NCI-H1048 (cell line): ENCODE results near the gene CAPG.
"Not testable (repeated sequence)": the region's sequence is repeated elsewhere in the genome, so short reads cannot be mapped to it uniquely, and the experiment has no call there.

ENCODE experiments used
- DNase-seq: peaks from one replicate; lab custom pipeline; 2025; lab: John Stamatoyannopoulos, UW

CAPG gene, protein sequence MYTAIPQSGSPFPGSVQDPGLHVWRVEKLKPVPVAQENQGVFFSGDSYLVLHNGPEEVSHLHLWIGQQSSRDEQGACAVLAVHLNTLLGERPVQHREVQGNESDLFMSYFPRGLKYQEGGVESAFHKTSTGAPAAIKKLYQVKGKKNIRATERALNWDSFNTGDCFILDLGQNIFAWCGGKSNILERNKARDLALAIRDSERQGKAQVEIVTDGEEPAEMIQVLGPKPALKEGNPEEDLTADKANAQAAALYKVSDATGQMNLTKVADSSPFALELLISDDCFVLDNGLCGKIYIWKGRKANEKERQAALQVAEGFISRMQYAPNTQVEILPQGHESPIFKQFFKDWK

DNA sequence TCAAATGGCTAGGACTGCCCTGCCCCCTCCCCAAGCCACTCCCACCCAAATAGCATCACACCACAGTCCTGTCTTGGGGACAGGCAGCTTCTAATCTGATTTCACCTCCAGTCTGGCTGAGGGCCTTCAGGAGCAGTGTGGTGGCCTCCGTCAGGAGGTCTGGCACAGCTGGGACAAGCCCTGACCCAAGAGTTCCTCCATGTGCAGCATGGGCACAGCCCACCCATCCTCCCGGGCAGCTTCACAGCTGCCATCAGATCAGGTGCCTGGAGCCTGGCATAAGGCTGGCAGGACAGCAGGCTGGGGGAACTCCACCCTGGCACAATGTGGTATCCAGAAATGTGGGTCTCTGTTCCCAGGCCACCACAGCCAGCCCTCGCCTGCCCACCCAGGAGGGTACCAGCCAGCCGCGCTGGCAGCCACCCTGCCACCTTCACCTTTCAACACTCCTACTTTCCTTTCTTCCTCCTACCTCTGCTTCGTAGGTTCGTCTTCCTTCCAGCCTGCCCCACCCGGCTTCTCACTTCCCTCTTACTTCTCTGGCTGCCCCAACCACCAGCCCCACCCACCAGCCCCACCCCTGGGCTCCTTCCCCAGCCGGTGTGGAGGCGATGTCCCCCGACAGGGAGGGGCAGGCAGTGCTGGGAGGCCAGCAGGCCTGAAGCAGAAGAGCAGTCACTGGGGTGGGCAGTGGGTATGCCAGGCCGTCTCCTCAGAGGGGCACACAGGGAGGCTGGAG, at the start of gene CAPG:
CAPG (minus strand) TSS at position 522 of the 739 bp plus-strand sequence. CDS start 8,221 bp downstream, outside the sequence.
- no peak for DNase-seq

DNA sequence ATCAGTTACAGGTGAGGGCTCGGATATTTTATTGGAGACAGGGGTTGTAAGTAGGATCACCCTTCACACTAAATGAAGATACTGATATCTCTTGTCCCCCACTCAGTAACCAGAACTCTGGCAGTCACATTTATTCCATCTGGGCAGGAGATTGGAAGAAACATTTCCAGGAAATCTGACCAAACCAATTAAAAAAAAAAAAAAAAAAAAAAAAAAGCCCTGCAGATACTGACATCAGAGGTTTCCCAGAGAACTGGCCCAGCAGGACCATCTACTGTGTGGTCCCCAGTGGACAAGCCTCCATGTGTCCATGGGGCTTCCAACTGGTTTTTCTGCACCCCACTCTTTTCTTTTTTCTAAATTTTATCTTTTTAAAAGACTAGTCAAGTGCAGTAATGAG, 49.6 kb upstream of the CAPG start:
- no peak for DNase-seq

DNA sequence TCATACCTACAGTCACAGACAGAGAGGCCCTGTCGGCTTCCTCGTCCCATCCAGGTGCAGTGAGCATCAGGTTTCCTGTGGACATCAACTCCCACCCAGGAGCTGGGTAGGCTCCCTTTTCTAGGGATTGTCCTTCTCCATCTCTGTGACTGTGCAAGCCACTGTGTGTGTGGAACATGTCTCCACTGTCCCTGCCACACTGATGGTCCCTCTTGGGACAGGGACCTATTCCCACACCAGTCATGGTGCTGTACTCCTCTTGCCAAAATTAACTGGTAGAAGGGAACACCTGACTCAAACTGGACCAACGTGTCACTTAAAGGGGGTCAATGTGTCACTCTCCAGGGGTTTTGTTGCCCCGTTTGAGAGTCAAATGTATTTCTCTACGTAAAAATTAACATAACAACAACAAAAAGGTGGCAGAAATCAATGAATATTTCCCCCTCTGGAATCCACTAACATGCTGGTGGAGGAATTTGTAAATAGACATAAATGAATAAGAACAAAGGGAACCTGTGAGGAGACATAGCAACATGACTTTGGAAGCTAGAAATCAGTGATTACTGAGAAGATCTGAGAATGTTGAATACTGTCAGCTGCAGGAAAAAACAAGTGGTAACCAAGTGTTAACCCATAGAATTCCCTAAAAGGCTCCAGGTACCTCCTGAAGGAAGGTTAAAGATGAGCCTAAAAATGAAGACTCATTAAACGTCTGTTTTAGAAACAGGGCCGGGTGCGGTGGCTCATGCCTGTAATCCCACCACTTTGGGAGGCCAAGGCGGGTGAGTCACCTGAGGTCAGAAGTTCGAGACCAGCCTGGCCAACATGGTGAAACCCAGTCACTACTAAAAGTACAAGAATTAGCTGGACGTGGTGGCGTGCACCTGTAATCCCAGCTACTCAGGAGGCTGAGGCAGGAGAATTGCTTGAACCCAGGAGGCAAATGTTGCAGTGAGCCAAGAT, 48.7 kb upstream of the CAPG start:
- no peak for DNase-seq

DNA sequence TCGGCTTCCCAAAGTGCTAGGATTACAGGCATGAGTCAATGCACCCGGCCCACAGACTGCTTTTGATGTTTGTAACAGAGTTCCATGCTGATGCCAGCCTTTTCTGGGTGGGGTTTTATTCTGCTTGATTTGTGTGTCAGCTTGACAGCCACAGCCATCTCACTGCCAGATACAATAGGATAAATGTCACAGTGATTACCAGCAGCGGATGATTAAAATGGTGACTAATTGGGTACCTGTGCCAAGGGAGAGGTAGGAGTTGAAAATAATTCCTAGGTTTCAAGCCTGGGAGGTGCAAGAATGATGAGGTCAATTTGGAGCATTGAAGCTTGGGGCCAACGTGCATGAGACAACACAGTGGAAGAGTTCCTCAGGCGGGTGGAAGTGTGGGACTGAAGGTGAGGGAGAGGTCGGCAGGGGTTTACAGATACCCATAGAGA, 47.7 kb upstream of the CAPG start:
- no peak for DNase-seq

DNA sequence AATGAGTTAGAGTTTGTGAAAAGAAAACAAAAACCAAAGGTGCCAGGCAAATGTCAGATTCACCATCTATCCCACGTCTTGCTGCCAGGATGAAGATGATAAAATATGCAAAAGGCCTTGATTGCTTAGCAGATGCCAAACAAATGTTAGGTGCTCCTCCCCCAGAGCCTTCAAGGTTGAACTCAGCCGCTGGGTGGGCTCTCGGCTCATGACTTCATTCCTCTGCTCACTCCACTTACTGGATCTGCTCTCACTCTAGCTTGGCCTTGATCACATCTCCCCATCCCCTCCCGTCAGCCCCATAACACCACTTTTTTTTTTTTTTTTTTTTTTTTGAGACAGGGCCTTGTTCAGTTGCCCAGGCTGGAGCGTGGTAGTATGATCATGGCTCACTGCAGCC, 46.9 kb upstream of the CAPG start:
- DNase-seq = no peak

DNA sequence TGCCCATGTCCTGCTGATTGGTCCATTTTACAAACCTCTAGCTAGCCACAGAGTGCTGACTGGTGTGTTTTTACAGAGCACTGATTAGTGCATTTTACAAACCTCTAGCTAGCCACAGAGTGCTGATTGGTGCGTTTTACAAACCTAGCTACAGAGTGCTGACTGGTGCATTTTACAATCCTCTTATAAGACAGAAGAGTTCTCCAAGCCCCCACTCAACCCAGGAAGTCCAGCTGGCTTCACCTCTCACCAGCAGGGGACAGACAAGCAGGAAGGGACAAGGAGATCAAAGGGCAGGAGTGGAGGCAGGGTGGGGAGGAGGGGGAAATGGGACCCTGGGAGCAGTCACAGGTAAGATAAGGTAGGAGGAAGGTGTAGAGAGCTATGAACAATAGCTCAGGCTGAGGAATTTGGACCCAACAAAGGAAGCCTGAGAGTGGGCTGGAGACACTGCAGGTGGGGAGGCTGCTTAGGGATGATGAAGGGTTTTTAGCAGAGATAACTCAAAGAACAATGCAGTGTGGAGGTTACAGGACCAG, 45.5 kb upstream of the CAPG start:
- DNase-seq = no peak

DNA sequence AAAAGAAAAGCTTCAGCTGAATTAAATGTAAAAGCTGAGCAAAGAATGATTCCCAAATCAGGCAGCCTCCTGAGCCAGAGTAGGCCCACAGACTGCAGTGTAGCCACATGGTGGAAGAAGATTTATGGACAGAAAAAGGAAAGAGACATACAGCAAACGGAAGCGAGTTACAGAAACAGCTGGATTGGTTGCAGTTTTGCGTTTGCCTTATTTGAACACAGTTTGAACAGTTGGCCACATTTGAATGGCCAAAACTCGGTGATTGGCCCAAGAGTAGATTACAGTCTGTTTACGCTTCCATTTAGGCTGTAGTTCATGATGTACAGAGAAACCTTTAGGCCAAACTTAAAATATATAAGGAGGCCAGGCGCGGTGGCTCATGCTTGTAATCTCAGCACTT, 43.4 kb upstream of the CAPG start:
- no peak for DNase-seq

DNA sequence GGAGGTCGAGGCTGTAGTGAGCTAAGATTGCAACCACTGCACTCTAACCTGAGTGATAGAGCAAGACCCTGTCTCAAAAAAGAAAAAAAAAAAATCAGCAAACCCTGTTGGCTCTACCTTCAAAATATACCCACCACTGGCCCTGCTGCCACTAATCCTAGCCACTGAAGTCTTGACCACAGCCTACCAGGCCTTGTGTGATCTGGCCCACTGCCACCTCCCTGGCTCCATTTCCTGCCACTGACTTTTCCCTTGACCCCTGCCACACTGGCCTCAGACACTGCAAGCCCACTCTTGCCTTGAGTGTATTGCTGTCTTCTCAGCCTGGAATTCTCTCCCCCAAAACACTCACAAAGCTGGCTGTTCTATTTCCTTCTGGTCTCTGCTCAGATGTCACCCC, 42.1 kb upstream of the CAPG start:
- DNase-seq = no peak

DNA sequence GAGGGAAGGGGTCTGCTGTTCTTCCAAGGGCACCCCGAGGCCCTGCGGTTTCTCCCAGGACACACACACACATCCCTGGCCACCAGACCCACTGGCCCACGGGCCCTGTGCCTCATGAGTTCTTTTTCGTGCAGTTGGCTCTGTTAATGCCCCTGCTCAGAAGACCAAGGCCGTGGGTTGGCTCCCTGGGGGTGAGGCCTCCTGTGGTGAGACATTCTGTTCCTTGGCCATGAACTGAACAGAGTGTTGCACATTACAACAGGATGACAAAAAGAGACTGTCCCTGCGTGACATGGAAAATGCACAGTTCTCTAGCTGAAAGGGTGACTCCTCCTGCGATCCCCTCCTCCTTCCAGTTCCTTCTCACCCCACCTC, 39.0 kb upstream of the CAPG start:
- no peak for DNase-seq

DNA sequence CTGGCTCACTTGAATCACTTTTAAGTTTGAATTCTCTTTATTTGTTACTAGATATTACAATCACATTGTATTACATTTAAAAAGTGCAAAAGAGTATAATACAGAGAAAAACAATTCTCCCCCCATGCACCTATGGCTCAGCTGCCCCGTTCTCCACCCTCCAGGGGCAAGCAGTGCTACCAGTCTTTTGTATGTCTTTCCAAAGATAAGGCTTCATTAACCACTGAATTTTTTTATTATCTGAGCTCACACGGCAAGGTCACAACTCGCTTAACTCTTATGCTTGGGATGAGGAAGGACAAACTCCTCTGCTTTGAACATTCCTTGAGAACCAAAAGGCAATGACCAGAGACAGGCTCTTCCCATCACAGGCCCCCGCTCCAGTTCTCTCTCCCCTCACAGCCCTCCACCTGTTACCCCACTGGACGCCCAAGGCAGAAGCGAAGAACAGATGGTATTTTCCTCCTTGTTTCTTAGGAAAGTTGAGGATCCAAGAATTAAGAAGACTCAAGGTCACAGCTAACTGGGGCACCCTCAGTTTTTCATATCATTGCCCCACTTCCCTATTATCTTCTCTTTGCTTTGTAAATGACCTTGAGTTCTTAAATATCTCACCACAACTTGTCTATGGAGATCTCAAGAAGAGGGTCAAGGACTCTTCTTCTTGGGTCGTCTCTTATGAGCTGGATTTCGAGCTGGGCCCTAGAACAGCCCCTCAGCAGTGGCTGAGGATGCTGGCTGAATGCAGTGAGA, 38.5 kb upstream of the CAPG start:
- no peak for DNase-seq

DNA sequence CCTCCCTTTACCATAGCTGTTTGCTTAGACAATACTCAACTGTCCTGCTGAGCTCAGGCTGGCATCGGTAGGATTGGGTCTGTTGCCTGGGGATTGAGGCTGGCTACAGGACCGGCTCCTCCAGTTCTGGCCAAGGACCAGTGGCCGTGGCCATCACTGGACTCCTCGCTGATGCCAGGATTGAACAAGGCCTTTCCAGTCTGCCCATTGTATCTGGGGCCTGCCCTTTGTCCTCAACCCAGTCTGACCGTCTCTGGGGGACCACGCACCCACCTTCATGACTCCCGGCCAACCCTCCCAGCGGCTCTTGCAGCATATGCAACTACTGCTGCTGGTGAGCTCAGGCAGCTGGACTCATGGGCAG, 37.0 kb upstream of the CAPG start:
- no peak for DNase-seq

DNA sequence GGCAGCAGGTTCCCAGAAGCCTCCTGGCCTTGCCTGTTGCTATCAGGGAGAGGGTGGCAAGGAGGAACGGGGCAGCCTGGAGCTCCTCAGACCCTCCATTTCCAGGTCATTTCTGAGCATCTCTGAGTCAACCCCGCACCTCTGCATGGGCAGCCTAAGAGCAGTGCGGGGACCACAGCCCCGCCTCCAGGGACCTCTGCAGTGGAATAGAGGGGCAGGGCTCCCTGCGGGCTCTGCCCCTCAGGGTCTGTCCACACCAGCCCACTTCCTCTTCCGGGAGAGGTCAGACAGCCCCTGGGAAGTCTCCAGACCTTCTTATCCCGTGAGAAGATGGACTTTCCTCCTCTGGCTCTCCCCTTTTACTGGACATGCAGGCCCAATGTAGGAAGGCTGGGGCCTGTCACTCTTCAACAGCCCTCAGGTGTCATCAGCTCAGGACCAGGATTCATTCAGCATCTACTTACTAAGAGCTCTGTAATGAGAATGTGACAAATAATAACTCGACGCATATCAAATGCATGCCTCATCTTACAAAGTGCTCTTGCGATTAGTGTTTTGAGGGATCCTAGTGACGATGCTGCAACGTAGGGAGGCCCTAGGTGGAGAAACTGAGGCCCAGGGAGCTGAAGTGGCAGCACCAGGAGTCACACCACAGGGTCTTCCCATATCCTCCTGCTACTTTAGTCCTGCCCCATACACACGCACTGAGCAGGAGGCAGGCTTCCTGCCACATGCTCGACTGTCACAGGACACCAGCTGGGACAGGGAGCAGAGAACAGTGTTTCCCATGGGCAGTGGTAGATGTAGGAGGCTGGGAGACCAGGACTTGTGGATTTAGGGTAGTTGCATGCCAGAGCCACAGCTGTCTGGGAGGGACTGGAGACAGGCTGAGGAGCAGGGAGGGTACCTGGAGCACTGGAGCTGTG, 36.4 kb upstream of the CAPG start:
- DNase-seq = no peak

DNA sequence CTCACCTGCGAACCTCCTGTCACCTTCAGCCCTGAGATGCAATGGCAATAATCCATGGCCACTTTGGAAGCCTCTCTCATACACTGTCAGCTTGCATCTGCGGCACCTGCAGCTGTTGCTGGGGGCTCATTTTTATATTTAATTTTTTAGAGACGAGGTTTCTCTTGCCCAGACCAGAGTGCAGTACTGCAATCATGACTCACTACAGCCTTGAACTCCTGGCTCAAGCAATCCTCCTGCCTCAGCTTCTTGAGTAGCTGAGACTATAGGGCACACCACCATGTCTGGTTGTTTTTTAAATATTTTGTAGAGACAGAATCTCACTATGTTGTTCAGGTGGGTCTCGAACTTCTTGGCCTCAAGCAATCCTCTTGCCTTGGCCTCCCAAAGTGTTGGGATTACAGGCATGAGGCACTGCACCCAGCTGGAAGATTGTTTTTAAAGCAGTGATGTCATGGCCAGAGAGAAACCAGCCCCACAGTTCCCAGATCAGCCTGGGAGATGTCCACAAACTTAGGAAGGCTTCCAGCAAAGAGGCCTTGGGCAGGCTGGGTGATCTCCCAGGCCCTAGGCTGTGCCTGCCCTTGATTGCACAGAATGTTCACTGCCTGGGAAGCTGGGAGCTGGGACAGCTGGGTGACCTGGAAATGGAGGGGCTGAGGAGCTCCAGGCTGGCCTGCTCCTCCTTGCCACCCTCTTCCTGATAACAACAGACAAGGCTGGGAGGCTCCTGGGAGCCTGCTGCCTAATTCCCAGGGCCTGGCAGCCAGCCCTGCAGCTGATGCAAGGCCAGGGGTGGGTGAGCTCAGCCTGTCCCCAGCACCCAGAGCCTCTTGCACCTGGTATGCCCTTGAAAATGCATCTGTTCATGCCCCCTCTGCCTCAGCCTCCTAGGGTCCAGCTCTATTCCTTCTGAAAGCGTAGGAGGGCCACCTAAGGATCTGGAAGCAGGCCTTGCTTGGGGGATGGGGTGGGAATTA, 35.4 kb upstream of the CAPG start:
- no peak for DNase-seq

DNA sequence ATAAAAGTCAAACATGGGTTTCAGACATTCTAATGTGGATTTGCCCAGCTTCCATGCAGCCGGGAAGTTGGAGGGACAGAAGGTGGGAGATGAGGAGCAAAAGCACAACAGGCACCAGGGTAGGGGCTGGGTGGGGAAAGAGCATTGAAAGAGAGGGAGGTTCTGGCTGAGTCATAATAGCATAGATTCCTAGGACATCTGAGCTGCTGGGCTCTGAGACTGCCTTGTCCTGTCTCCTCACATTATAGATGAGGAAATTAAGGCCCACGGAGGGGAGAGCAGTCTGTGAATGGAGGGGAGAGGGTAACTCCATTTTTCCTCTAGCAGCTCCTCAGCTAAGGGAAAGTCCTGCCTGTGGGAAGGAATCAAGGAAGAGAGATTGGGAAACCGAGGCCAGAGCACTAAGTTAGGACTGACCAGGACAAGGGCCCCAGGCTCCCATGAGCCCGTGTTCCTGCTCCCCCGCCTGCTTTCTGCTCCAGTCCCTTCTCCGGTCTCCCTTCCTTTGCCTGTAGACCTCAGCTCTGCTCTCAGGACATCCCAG, 34.5 kb upstream of the CAPG start:
- no peak for DNase-seq

DNA sequence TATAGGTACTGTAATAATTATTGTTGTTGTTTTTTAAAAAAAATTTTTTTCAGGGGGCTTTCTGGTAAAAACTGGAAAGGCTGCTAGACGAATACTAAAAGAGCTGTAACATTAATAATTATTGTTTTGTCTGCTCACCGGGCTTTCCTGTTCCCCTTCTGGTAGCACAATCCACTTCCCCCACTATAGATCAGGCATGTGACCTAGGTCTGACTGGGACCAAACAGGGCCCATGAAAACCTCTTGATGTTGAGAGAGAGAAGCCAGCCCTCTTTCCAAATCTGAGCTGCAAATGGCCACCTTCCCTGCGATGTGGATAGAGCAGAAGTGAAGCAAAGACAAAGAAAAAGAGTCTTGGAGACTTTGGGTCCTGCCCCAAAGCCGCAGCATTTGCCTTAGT, 31.7 kb upstream of the CAPG start:
- DNase-seq = no peak

DNA sequence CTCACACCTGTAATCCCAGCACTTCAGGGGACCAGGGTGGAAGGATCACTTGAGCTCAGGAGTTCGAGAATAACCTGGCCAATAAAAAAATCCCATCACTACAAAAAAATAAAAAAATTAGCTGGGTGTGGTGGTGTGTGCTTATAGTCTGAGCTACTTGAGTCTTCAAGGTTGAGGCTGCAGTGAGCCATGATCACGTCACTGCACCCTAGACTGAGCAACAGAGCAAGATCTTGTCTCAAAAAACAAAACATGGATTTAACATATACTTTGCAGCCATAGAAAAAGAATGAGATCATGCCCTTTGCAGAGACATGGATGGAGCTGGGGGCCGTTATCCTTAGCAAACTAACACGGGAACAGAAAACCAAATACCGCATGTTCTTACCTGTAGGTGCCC, 30.6 kb upstream of the CAPG start:
- DNase-seq = no peak

DNA sequence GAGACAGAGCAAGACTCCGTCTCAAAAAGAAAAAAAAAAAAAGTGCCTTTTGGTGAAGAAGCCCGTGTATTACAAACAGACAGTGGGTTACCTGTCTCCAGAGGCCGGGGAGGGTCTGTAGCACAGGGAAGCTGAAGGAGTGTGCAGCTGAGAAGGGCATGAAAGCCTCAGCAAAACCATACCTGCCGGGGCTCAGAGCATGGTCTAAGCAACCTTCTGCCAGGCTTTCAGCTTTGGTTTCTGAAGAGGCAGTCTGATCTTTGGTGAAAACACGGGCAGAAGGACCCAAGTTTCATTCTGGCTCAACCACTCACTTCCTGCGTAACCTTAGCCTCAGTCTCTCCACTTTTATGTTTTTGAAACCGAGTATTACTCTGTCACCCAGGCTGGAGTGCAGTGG, 29.8 kb upstream of the CAPG start:
- DNase-seq = no peak

DNA sequence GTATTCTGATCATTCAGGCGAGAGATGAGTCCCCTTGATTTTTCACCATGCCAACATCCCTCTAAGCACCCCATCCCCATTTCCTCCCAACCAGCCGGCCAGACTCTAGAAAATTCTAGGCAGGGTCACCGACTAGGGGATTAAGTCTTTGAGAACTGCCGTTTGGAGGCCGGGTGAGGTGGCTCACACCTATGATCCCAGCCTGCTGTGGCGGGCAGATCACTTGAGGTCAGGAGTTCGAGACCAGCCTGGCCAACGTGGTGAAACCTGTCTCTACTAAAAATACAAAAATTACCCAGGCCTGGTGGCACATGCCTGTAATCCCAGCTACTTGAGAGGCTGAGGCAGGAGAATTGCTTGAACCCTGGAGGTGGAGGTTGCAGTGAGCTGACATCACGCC, 29.4 kb upstream of the CAPG start:
- DNase-seq = not testable (repeated sequence)

DNA sequence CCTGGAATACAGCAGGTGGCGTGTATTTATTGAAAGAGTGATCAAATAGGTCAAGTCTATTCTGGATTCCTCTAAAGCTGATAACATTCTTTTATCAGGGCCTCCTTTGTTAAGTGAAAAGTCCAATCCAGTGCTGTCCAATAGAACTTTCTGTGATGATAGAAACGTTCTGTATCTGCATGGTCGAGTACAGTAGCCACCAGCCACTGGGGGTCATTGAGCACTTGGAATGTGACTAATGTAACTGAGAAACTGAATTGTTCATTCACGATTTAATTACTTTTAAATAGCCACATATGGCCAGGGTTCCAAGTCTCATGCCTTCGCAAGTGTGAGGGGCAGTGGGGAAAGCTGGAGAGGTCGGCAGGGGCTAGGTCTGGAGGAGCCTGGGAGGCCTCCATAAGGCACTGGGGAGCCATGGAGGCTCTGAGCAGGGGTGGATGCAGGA, 28.9 kb upstream of the CAPG start:
- no peak for DNase-seq
